Stimulated activated CD4-positive, alpha-beta T cell treated with anti-CD3 and anti-CD28 coated beads, Interleukin-4, amount 100 ng/mL, for 48 hours (primary cell): ENCODE results near the gene PKD1.

ENCODE experiments used
- DNase-seq, 2 donors: peaks; one replicate each; pipeline ENCODE4 v3.0.0-alpha.2; 2020; ENCODE audit warnings: low read depth in 2 of 2

The PKD1 gene

GRCh38 chr16:2087748-2088631 lies 47.7 kb downstream of the PKD1 start:
- DNase-seq = no peak

GRCh38 chr16:2086812-2087747 lies 48.6 kb downstream of the PKD1 start:
- no peak for DNase-seq

DNA sequence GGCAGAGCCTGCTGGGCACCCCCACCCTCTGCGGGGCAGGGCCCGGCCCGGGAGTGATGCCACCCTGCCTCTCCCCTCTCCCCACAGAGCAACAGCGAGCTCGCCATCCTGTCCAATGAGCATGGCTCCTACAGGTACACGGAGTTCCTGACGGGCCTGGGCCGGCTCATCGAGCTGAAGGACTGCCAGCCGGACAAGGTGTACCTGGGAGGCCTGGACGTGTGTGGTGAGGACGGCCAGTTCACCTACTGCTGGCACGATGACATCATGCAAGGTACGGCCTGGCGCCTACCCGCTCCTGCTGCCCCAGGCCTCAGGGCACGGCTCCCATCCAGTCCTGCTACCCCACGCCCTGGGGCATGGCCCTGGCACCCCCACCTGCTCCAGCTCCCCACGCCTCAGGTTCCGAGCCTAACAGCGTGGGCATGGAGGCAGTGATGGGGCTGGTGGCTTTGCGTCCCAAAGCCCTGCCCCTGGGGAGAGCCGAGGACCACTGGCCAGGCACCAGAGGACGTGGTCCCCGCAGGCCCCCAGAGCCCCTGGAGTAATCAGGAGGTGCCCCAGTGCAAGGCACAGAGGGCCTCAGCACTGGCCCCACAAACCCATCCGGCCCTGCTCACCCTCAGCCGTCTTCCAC lies 49.5 kb downstream of the PKD1 start:
- DNase-seq = no peak

DNA sequence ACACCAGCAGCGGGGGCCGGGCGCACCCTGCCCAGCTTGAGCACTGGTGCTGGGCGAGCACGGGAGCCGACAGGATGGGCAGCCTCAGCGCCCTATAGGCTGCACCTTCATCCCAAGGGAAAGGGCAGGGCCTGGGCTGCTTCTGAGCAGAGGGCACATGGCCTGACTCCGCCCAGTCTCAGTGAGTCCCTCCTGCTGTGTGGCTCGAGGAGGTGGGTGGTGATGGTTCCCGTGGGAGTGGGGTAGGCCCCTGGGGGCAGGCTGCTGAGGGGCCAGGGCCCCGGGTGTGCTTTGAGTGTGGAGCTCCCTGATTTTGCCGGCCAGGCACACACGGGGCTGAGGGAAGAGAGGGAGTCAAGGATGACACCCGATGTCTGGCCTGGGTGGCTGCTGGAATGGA lies 50.0 kb downstream of the PKD1 start:
- DNase-seq = no peak

DNA sequence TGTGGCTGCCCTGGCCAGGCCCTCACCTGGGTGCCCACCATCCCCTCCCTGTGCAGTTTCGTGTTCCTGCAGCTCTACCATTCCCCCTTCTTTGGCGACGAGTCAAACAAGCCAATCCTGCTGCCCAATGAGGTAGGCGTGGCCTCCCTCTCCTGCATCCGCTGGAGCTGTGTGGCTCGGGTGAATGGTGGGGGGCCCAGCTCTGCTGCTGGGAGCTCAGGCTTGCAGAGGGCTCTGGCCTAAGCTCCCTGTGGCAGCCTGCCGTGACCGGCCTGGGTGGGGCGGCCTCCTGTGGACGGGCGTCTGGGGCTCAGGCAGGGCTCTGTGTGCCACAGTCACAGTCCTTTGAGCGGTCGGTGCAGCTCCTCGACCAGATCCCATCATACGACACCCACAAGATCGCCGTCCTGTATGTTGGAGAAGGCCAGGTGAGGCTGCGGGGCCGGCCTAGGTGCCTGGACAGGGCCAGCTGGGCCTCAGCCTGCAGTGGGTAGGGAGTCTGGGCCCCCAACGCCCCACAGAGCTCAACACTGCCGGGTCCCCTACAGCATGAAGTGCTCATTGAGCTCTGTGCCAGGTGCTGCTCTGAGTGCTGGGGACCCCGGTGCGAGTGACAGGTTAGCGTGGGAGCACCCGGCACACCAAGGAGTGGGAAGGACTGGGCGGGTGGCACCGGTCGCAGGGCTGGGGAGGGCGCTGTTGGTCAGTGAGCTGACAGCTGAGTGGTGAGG lies 50.6 kb downstream of the PKD1 start:
- no peak for DNase-seq

- DNase-seq = no peak
Observed at GRCh38 chr16:2083876-2084780, 51.6 kb downstream of the PKD1 start.

DNA sequence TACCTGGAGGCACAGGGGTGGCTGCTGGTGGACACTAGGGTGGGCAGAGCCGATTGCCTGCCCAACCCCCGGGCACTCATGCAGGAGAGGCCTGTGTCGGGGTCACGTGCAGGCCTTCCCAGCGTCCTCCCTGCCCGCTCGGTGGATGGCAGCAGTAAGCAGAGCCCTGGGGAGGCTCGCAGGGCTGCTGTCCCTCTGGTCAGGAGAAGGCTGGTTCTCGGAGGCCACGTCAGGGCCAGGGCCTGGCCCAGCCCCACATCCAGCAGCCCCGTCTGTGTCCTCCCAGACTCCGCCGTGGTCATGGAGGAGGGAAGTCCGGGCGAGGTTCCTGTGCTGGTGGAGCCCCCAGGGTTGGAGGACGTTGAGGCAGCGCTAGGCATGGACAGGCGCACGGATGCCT lies 52.3 kb downstream of the PKD1 start:
- DNase-seq = no peak

DNA sequence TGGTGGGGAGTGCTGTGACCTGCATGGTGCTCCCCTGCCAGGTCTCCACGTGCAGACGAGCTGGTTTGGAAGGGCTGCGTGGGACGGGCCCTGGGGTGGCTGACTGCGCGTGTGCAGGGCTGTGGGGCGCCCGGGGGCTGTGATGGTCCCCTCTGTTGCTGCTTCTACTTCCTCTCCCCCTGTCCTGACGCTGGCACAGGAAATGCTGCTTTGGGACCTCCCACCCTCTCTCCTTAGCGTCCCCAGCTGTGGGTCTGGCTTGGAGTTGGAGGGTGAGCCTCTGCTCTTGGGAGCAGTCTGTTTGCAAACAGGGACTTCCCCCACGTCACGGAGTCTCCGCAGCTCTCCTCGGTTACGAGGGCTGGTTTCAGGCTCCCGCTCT lies 52.7 kb downstream of the PKD1 start:
- no peak for DNase-seq

DNA sequence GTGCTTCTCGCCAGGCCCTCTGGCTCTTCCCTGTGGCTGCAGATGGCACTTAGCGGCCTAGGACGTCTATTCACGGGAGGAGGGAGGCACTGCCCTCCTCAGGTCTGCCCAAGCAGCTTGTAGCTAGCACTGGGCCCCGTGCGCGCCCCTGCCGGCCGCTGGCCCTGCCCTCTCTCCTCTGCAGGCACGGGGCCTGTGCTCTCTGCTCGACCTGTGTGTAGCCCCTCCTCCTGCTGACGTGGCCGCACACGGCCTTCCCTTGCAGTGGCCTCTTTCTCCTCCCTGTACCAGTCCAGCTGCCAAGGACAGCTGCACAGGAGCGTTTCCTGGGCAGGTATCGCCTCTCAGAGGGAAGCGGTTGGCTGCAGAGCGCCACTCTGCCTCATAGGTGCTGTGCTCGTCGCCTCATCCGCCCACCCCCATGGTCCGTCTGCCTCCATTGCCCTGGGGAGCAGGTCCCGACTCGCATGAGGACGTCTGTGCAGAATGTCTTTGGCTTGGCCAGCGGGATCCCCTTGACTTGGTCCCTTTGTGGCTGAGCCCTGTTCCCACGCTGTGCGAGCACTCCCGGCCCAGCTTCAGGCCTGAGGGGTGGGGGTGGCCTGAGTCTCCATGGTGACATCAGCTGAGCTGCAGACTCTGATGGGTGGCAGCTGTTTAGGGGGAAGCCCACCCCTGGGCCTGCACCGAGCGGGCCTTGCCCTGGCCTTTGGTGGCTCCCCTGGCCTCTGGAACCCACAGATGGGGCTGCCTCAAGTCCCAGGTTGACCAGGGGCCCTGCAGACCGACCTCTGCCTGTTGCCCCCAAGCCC lies 53.3 kb downstream of the PKD1 start:
- DNase-seq = no peak

DNA sequence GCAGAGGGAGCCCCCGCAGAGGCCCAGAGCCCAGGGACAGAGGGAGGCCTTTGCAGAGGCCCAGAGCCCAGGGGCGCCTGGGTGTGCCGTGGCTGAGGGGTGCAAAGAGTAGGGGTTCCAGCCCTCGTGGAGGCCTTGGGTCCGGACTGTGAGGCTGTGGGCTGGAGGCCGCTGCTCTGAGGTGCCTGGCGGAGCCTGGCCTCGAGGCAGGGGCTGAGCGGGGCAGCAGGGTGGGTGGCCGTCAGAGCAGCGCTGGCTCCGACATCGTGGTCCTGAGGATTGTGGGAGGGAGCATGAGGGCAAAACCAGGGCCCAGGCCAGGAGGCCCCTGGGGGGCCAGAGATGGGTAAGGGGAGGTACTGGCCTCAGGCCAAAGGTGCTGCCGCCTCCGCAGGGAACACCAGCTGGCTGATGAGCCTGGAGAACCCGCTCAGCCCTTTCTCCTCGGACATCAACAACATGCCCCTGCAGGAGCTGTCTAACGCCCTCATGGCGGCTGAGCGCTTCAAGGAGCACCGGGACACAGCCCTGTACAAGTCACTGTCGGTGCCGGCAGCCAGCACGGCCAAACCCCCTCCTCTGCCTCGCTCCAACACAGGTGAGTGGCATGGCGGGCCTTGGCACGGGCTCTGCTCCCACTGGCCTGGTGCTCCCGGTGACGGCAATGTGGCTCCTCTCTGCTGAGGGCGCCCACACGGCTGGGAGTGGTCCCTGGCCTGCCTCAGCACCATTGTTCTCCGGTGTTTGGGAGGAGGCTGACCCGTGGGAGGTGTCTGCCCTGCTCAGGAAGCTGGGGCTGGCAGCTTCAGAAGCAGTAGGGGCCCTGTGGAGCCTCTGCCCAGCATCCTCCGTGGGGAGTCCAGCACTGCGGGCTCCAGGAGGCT lies 54.3 kb downstream of the PKD1 start:
- no peak for DNase-seq

- no peak for DNase-seq
Observed at GRCh38 chr16:2079991-2080390, 55.7 kb downstream of the PKD1 start.

GRCh38 chr16:2079311-2079800 lies 56.3 kb downstream of the PKD1 start:
- DNase-seq = no peak

DNA sequence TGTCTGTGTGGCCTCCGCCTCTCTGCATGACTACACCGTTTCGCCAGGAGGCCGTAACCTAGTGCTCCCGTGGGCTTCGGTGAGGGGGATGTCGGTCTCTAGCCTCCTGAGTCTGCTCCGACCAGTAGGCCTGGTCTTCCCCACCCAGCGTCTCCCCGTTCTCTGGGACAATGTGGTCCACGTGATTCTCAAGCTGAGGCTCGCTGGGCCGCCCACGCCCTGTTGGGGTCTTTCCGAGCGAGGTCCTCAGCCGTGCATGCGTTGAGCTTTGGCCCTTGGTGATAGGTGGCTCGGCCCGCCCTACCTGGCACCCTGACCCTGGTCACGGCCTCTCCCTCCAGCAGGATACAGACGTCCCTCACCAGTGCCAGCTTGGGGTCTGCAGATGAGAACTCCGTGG lies 57.0 kb downstream of the PKD1 start:
- no peak for DNase-seq

- DNase-seq = no peak
Observed at GRCh38 chr16:2078096-2078495, 57.6 kb downstream of the PKD1 start.

- DNase-seq = no peak
Observed at GRCh38 chr16:2077696-2078095, 58.0 kb downstream of the PKD1 start.

DNA sequence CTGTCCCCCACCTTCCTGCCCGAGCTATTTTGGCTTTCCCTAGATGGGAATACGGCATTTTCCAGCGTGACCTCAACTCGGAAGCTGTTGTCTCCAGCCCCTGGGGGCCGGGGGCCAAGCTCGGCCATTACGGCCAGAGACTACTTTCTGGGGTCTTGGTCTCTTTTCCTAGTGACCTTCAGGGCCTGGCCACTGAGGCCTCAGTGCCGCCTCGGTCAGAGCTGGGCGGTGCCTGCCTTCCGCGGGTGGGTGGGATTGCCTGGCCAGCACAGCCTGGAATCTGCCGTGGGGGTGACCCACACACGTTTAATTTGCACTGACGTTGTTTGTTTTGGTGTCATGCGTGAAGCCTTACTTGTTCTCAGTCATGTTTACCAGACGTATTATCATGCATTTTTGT lies 58.7 kb downstream of the PKD1 start:
- no peak for DNase-seq

DNA sequence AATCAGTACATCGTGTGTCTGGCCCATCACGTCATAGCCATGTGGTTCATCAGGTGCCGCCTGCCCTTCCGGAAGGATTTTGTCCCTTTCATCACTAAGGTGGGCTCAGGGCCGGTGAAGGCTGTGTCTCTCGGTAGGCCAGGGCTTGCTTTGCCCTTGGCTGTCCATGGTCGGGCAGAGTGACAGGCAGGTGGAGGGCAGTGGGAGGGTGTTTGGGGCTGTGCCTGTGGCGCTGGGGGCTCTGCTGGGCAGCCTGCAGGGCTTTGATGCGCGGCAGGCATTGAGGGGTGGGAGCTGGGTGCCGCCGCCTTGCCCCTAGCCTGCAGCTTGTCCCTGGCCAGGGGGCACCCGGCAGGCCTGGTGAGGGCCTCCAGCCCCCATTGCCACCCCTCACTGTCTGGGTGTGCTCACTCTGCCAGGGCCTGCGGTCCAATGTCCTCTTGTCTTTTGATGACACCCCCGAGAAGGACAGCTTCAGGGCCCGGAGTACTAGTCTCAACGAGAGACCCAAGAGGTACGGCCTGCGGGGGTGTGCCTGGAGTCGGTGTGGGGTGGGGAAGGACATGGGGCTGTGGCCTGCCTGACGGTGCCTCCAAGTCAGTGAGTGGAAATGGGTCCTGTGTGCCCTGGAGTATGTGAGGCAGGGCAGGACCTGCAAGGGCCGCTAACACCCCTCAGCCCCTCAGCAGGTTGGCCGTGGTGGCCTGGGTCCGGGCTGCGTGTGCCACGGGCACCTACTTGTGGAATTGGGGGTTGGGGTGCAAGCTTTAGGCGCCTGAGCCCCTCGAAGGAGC lies 59.4 kb downstream of the PKD1 start:
- no peak for DNase-seq

DNA sequence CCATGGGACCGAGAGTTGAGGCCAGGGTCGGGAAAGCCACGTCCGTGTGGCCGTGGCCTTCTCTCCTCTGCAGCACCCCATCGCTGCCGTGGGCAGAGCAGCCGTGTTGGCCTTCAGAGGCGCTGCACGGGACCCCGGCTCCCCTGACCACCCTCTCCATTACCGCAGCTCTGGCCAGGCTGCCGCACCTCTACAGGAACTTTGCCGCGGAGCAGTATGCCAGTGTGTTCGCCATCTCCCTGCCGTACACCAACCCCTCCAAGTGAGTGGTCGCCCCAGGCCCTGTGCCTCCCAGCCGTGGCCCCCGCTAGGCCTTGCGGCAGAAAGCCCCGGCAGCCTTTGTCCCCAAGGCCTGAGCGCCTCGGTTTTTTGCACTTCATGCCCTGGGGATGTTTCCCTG lies 60.1 kb downstream of the PKD1 start:
- DNase-seq = no peak
